Measurements from ENCODE around the gene SLCO1B1. TPM values are rescaled to one million over a fixed set of nuclear protein-coding genes. Genes with fewer than 3 reads are reported as not detected.
"Not testable (repeated sequence)": the region's sequence is repeated elsewhere in the genome, so short reads cannot be mapped to it uniquely, and the experiment has no call there.

Gene SLCO1B1
- total RNA-seq, 1 donor from 2014 or later, result not detected

DNA sequence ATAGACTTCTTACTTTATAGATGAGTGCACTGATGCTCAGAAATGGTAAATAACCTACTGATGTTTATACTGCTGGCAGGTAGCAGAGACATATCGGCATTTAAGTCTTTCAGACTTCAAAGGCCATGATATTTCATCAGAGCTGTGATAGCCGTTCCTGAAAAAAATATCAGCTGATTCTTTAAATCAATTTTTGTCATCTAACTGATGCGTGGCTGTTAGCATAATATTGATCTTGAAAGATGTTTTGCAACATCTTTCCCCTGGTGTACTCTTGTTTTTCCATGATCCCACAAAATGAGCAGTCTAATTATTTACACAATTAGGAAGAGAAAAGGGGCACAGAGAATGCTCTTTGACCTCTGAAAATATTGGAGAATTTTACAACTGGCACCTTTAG lies 1.6 kb upstream of the SLCO1B1 start:
- TF ChIP-seq, protein P1, sequence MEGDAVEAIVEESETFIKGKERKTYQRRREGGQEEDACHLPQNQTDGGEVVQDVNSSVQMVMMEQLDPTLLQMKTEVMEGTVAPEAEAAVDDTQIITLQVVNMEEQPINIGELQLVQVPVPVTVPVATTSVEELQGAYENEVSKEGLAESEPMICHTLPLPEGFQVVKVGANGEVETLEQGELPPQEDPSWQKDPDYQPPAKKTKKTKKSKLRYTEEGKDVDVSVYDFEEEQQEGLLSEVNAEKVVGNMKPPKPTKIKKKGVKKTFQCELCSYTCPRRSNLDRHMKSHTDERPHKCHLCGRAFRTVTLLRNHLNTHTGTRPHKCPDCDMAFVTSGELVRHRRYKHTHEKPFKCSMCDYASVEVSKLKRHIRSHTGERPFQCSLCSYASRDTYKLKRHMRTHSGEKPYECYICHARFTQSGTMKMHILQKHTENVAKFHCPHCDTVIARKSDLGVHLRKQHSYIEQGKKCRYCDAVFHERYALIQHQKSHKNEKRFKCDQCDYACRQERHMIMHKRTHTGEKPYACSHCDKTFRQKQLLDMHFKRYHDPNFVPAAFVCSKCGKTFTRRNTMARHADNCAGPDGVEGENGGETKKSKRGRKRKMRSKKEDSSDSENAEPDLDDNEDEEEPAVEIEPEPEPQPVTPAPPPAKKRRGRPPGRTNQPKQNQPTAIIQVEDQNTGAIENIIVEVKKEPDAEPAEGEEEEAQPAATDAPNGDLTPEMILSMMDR (IDR thresholded peaks at IDR 0.05; ENCODE audit: insufficient read depth, low read length, poor library complexity, severe bottlenecking), result no peak
- H3K27me3 ChIP-seq (ENCODE audit: control insufficient read depth, insufficient read depth, low read length), result no peaks in the 10 kb centered on the region
- H3K36me3 ChIP-seq (ENCODE audit: control insufficient read depth, insufficient read depth, low read length), result no peaks in the 10 kb centered on the region
- no peak for DNase-seq (ENCODE audit: low read depth)
- no peak overlapping the region for H3K4me3 ChIP-seq (ENCODE audit: low read depth, low read length)

DNA sequence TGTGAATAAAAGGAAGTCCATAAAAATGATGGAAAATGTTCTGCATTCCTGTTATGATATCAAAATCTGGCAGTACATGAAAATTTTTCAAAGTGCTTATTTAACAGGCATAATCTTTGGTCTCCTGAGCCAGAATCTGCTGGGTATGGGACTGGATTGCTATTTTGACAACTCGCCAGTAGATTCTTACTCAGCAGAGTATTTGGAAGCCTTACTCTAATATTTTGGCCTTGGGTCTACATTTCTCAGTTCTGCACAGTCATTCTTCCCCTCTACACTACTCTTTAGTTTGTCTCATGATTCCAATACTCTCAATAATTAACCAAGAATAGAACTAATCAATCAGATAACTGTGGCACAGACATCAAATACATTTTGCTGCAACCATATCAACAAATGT lies 1.1 kb upstream of the SLCO1B1 start:
- no peaks in the 10 kb centered on the region for H3K27me3 ChIP-seq (ENCODE audit: control insufficient read depth, insufficient read depth, low read length)
- H3K36me3 ChIP-seq (ENCODE audit: control insufficient read depth, insufficient read depth, low read length), result no peaks in the 10 kb centered on the region
- no peak for DNase-seq (ENCODE audit: low read depth)
- TF ChIP-seq, protein P1 (IDR thresholded peaks at IDR 0.05; ENCODE audit: insufficient read depth, low read length, poor library complexity, severe bottlenecking), result no peak
- H3K4me3 ChIP-seq (ENCODE audit: low read depth, low read length), result no peak overlapping the region

DNA sequence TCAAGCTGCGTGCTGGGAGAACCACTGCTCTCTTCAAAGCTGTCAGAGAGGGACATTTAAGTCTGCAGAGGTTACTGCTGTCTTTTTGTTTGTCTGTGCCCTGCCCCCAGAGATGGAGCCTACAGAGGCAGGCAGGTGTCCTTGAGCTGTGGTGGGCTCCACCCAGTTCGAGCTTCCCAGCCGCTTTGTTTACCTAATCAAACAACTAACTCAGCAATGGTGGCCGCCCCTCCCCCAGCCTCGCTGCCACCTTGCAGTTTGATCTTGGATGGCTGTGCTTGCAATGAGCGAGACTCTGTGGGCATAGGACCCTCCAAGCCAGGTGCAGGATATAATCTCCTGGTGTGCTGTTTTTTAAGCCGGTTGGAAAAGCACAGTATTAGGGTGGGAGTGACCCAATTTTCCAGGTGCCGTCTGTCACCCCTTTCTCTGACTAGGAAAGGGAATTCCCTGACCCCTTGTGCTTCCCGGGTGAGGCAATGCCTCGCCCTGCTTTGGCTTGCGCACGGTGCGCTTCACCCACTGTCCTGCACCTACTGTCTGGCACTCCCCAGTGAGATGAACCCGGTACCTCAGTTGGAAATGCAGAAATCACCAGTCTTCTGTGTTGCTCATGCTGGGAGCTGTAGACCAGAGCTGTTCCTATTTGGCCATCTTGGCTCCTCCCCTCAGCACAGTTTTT lies 6.5 kb downstream of the SLCO1B1 start:
- not testable (repeated sequence) for H3K36me3 ChIP-seq (ENCODE audit: control insufficient read depth, insufficient read depth, low read length); H3K27me3 ChIP-seq (ENCODE audit: control insufficient read depth, insufficient read depth, low read length); DNase-seq (ENCODE audit: low read depth); H3K4me3 ChIP-seq (ENCODE audit: low read depth, low read length)

DNA sequence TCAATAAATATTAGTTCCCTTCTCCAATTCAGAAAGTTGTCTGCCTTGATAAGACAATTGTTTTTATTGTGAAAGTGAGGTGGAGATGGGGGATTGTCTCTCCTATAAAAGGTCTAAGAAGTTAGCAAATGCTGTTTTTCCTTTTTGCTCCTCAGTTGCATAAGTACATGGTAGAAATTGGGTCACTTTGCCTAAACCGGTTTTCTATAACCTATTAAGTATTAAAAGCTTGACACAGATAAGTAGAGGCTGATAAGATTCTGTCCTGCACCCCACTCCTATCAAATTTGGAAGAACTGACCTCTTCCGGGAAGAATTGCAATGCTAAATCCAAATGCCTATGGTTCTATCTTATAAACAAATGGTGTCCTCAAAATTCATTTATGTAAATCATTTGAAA lies 7.0 kb downstream of the SLCO1B1 start:
- Histone ChIP-seq H3K4me3 (ENCODE audit: low read depth, low read length) (no peak overlapping the region), H3K27me3 (ENCODE audit: control insufficient read depth, insufficient read depth, low read length) (no peaks in the 10 kb centered on the region), H3K36me3 (ENCODE audit: control insufficient read depth, insufficient read depth, low read length) (no peaks in the 10 kb centered on the region)
- no peak for DNase-seq (ENCODE audit: low read depth)
- TF ChIP-seq, protein P1 (IDR thresholded peaks at IDR 0.05; ENCODE audit: insufficient read depth, low read length, poor library complexity, severe bottlenecking), result no peak

DNA sequence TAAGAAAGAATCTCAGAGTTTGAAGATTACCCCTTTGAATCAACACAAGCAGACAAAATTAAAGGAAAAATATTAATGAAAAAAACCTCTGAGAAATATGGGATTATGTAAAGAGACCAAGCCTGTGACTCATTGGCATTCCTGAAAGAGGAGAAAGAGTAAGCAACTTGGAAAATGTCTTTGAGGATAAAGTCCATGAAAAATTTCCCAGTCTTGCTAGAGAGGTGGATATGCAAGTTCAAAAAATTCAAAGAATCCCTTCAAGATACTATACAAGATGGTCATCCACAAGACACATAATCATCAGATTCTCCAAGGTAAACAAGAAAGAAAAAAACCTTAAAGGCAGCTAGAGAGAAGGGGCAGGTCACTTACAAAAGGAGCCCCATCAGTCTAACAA lies 13.3 kb downstream of the SLCO1B1 start:
- TF ChIP-seq, protein P1 (IDR thresholded peaks at IDR 0.05; ENCODE audit: insufficient read depth, low read length, poor library complexity, severe bottlenecking), result no peak
- DNase-seq (ENCODE audit: low read depth), result no peak
- H3K4me3 ChIP-seq (ENCODE audit: low read depth, low read length), result no peak overlapping the region
- no peaks in the 10 kb centered on the region for H3K36me3 ChIP-seq (ENCODE audit: control insufficient read depth, insufficient read depth, low read length)
- H3K27me3 ChIP-seq (ENCODE audit: control insufficient read depth, insufficient read depth, low read length), result no peaks in the 10 kb centered on the region

DNA sequence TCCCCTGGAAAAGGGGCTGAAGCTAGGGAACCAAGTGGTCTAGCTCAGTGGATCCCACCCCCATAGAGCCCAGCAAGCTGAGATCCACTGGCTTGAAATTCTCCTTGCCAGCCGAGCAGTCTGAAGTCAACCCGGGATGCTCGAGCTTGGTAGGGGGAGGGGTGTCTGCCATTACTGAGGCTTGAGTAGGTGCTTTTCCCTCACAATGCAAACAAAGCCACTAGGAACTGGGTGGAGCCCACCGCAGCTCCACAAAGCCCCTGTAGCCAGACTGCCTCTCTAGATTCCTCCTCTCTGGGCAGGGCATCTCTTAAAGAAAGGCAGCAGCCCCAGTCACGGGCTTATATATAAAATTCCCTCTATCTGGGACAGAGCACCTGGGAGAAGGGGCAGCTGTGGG lies 18.9 kb downstream of the SLCO1B1 start:
- H3K27me3 ChIP-seq (ENCODE audit: control insufficient read depth, insufficient read depth, low read length); H3K36me3 ChIP-seq (ENCODE audit: control insufficient read depth, insufficient read depth, low read length); H3K4me3 ChIP-seq (ENCODE audit: low read depth, low read length); DNase-seq (ENCODE audit: low read depth): not testable (repeated sequence)

DNA sequence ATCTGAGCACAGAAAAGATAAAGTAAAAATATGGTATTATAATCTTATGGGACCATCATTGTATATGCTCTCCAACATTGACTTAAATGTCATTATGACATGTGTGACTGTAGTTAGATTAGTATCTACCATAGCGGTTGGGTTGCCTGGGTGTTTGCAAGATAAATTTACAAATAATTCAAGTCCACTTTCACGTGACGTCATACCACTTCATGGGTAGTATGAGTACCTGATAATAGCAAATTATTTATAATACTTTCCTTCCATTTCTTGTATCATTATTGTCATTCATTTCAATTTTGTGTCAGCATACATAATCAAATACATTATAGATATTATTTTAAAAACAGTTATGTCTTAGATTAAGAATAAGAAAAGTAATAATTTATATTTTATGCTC lies 20.2 kb downstream of the SLCO1B1 start:
- H3K4me3 ChIP-seq (ENCODE audit: low read depth, low read length), result no peak overlapping the region
- TF ChIP-seq, protein P1 (IDR thresholded peaks at IDR 0.05; ENCODE audit: insufficient read depth, low read length, poor library complexity, severe bottlenecking), result no peak
- no peaks in the 10 kb centered on the region for H3K36me3 ChIP-seq (ENCODE audit: control insufficient read depth, insufficient read depth, low read length)
- no peaks in the 10 kb centered on the region for H3K27me3 ChIP-seq (ENCODE audit: control insufficient read depth, insufficient read depth, low read length)
- DNase-seq (ENCODE audit: low read depth), result no peak

All from kidney epithelial cell (primary cell).